WTC11 (cell line): ENCODE measurements around the gene TMEM31.

Experiments used
- ARID4B ChIP-seq: sonication (generic); formaldehyde crosslinking; IDR thresholded peaks from 2 replicates; pipeline ENCODE4 v1.8.0; 2023; ENCODE audit warnings: missing genetic modification reagents, mild to moderate bottlenecking, borderline replicate concordance
- CREM ChIP-seq: sonication (generic); formaldehyde crosslinking; IDR thresholded peaks from 2 replicates; pipeline ENCODE4 v1.8.1; 2022; ENCODE audit warnings: mild to moderate bottlenecking, missing genetic modification reagents, moderate library complexity
- CTCF ChIP-seq: fragments of 200-600 bp; IDR thresholded peaks from 2 replicates; pipeline ENCODE4 v1.8.0; 2022; ENCODE audit warnings: antibody characterized with exemption
- USF2 ChIP-seq: sonication (generic); formaldehyde crosslinking; IDR thresholded peaks from 2 replicates; pipeline ENCODE4 v1.8.1; 2023; ENCODE audit warnings: mild to moderate bottlenecking, missing genetic modification reagents, moderate library complexity
- ZBTB21 ChIP-seq: sonication (generic); formaldehyde crosslinking; IDR thresholded peaks from 2 replicates; pipeline ENCODE4 v1.8.1; 2023; ENCODE audit warnings: mild to moderate bottlenecking, missing genetic modification reagents, borderline replicate concordance
- ZNF317 ChIP-seq: sonication (generic); formaldehyde crosslinking; IDR thresholded peaks from 2 replicates; pipeline ENCODE4 v1.8.1; 2023; ENCODE audit warnings: low read depth, mild to moderate bottlenecking, moderate library complexity, missing genetic modification reagents, borderline replicate concordance

GRCh38 chrX:103730147-103730795, 19.6 kb downstream of the TMEM31 start:
- TF ChIP-seq CREM (CRISPR knock-in tag) = no peak
- no peak for TF ChIP-seq USF2
- TF ChIP-seq ZNF317 (CRISPR knock-in tag) = no peak
- no peak for TF ChIP-seq ZBTB21 (CRISPR knock-in tag)
- TF ChIP-seq CTCF = no peak
- TF ChIP-seq ARID4B (CRISPR knock-in tag) = no peak
